GM19395 (cell line): ENCODE results near the gene FABP1.

Experiments
- ATAC-seq: cut with Tn5 transposase; IDR thresholded peaks from one replicate; pipeline ENCODE4 v1.9.1; 2021; ENCODE audit warnings: mild to moderate bottlenecking, moderate library complexity; ENCODE audit not compliant: unreplicated experiment

FABP1 gene

GRCh38 chr2:88127888-88128653, at the start of gene FABP1:
FABP1 (minus strand) TSS chr2:88128062; CDS start chr2:88128017, 45 bp downstream.
- no peak for ATAC-seq

- ATAC-seq = no peak
These were observed 49.7 kb upstream of the FABP1 start for GRCh38 chr2:88177556-88177955.

- ATAC-seq = no peak
These were observed 48.6 kb upstream of the FABP1 start for GRCh38 chr2:88176352-88176984.

- ATAC-seq = no peak
These were observed 45.0 kb upstream of the FABP1 start for GRCh38 chr2:88172882-88173281.

GRCh38 chr2:88171966-88172365, 44.1 kb upstream of the FABP1 start:
- ATAC-seq = no peak

GRCh38 chr2:88170472-88170892, 42.6 kb upstream of the FABP1 start:
- ATAC-seq = no peak

- no peak for ATAC-seq
These were observed 40.5 kb upstream of the FABP1 start for GRCh38 chr2:88168386-88168785.

- no peak for ATAC-seq
These were observed 39.9 kb upstream of the FABP1 start for GRCh38 chr2:88167740-88168139.

GRCh38 chr2:88165332-88166003, 37.6 kb upstream of the FABP1 start:
- ATAC-seq = no peak

- ATAC-seq = no peak
These were observed 33.8 kb upstream of the FABP1 start for GRCh38 chr2:88161446-88162244.

GRCh38 chr2:88160517-88160916, 32.7 kb upstream of the FABP1 start:
- no peak for ATAC-seq

- peak; percentile 77 for ATAC-seq
These were observed 32.1 kb upstream of the FABP1 start for GRCh38 chr2:88159955-88160415.

GRCh38 chr2:88159481-88159880, 31.6 kb upstream of the FABP1 start:
- ATAC-seq = no peak

- no peak for ATAC-seq
These were observed 21.1 kb upstream of the FABP1 start for GRCh38 chr2:88148929-88149438.

- no peak for ATAC-seq
These were observed 19.3 kb upstream of the FABP1 start for GRCh38 chr2:88147145-88147544.

- no peak for ATAC-seq
These were observed 18.7 kb upstream of the FABP1 start for GRCh38 chr2:88146590-88146989.

GRCh38 chr2:88144914-88145497, 17.1 kb upstream of the FABP1 start:
- no peak for ATAC-seq

GRCh38 chr2:88144271-88144670, 16.4 kb upstream of the FABP1 start:
- no peak for ATAC-seq

- ATAC-seq = no peak
These were observed 14.1 kb upstream of the FABP1 start for GRCh38 chr2:88141952-88142351.

GRCh38 chr2:88139804-88140203, 11.9 kb upstream of the FABP1 start:
- ATAC-seq = no peak
